ENCODE measurements around the gene EEF2.
"Not testable (repeated sequence)": the region's sequence is repeated elsewhere in the genome, so short reads cannot be mapped to it uniquely, and the experiment has no call there.

The EEF2 gene

GRCh38 chr19:3942790-3943409, 42.4 kb downstream of the EEF2 start:
- no peaks in the 10 kb centered on the region for H3K27me3 ChIP-seq (ENCODE audit: control insufficient read depth, insufficient read depth, low read length)
- TF ChIP-seq CTCF (IDR thresholded peaks at IDR 0.05): no peak
- H3K36me3 ChIP-seq (ENCODE audit: control insufficient read depth, insufficient read depth, low read length): no peaks in the 10 kb centered on the region
- no peak overlapping the region for H3K4me2 ChIP-seq (ENCODE audit: low read length)
- no peaks in the 10 kb centered on the region for H3K9me3 ChIP-seq (ENCODE audit: control insufficient read depth, low read length)
- H2AFZ ChIP-seq: no peak overlapping the region
- no peak overlapping the region for H3K27ac ChIP-seq
- H3K4me3 ChIP-seq (ENCODE audit: low read depth, low read length): no peak overlapping the region
- H3K9ac ChIP-seq: no peak overlapping the region
- no peaks in the 10 kb centered on the region for H3K4me1 ChIP-seq
- H3K79me2 ChIP-seq: no peaks in the 10 kb centered on the region

- not testable (repeated sequence) for H3K27ac ChIP-seq; H3K4me1 ChIP-seq; H3K4me2 ChIP-seq (ENCODE audit: low read length); H3K36me3 ChIP-seq (ENCODE audit: control insufficient read depth, insufficient read depth, low read length); H2AFZ ChIP-seq; H3K27me3 ChIP-seq (ENCODE audit: control insufficient read depth, insufficient read depth, low read length); H3K9ac ChIP-seq; H3K9me3 ChIP-seq (ENCODE audit: control insufficient read depth, low read length); H3K4me3 ChIP-seq (ENCODE audit: low read depth, low read length); H3K79me2 ChIP-seq
These were observed 46.8 kb downstream of the EEF2 start for GRCh38 chr19:3938300-3938950.

- TF ChIP-seq CTCF (IDR thresholded peaks at IDR 0.05): no peak
These were observed 48.5 kb downstream of the EEF2 start for GRCh38 chr19:3936506-3937442.

GRCh38 chr19:3932931-3933810, 52.1 kb downstream of the EEF2 start, which contains the start of gene NMRK2:
NMRK2 (plus strand) TSS chr19:3933069; CDS start chr19:3933672, 603 bp downstream.
- Histone ChIP-seq H3K9ac (no peak within 1 kb of the TSS), H3K27me3 (ENCODE audit: control insufficient read depth, insufficient read depth, low read length) (no peaks in the 10 kb centered on the region), H3K36me3 (ENCODE audit: control insufficient read depth, insufficient read depth, low read length) (no peaks in the 10 kb centered on the region)

More at GRCh38 chr19:3936506-3937442, 48.5 kb downstream of the EEF2 start:
- H3K4me1 ChIP-seq: no peaks in the 10 kb centered on the region
- no peaks in the 10 kb centered on the region for H3K36me3 ChIP-seq (ENCODE audit: control insufficient read depth, insufficient read depth, low read length)
- H2AFZ ChIP-seq: no peak overlapping the region
- no peak overlapping the region for H3K27ac ChIP-seq
- no peak overlapping the region for H3K9ac ChIP-seq
- H3K27me3 ChIP-seq (ENCODE audit: control insufficient read depth, insufficient read depth, low read length): no peaks in the 10 kb centered on the region
- no peaks in the 10 kb centered on the region for H3K79me2 ChIP-seq
- H3K9me3 ChIP-seq (ENCODE audit: control insufficient read depth, low read length): no peaks in the 10 kb centered on the region
- no peak overlapping the region for H3K4me3 ChIP-seq (ENCODE audit: low read depth, low read length)
- no peak overlapping the region for H3K4me2 ChIP-seq (ENCODE audit: low read length)

More at GRCh38 chr19:3932931-3933810, 52.1 kb downstream of the EEF2 start, which contains the start of gene NMRK2:
- Histone ChIP-seq H3K27ac (no peak within 1 kb of the TSS), H3K4me2 (ENCODE audit: low read length) (no peak within 1 kb of the TSS), H2AFZ (peak within 1 kb of the TSS; percentile 61), H3K4me1 (no peaks in the 10 kb centered on the region), H3K4me3 (ENCODE audit: low read depth, low read length) (no peak within 1 kb of the TSS), H3K79me2 (no peaks in the 10 kb centered on the region), H3K9me3 (ENCODE audit: control insufficient read depth, low read length) (no peaks in the 10 kb centered on the region)
- no peak for TF ChIP-seq CTCF (IDR thresholded peaks at IDR 0.05)
